GDM1 (cell line): ENCODE results near the gene JPT2.
"Not testable (repeated sequence)": the region's sequence is repeated elsewhere in the genome, so short reads cannot be mapped to it uniquely, and the experiment has no call there.

ENCODE experiments used
- DNase-seq: peaks from one replicate; lab custom pipeline; 2025; lab: John Stamatoyannopoulos, UW

Gene JPT2

DNA sequence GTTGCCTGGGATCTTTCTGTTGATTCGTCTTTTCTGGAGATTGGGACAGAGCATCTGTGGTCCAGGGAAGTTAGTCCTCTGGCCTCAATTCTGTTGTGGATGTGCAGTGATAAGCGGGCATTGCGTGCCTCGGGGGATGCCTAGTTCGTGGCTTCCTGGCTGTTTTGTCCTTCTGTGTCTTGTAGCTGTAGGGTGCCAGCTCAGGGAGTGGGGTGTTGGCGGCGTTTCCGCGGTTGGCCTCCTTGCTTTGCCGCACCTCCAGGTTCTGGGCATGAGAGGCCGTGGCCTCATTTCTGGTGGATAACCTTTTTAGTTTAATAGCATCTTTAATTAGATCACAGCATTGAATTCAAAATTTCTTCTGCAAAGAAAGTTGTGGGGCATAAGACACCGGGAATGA is 1.4 kb upstream of the JPT2 start:
- DNase-seq: no peak

DNA sequence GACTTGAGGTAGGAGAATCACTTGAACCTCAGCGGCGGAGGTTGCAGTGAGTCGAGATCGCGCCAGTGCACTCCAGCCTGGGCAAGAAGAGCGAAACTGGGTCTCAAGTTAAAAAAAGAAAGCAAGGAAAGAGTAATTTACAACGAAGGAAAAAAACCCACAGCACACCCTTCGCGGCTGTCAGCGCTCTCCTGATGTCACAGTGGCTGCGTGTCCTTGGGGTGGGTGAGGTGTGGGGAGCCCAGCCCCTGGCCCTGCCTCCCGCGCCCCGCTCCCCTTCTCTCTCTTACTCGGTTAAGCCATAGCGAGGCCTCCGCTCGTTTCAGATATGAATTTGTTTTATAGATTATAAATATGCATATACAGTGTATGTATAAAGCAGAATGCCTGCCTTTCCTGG is 740 bp upstream of the JPT2 start:
- no peak for DNase-seq

DNA sequence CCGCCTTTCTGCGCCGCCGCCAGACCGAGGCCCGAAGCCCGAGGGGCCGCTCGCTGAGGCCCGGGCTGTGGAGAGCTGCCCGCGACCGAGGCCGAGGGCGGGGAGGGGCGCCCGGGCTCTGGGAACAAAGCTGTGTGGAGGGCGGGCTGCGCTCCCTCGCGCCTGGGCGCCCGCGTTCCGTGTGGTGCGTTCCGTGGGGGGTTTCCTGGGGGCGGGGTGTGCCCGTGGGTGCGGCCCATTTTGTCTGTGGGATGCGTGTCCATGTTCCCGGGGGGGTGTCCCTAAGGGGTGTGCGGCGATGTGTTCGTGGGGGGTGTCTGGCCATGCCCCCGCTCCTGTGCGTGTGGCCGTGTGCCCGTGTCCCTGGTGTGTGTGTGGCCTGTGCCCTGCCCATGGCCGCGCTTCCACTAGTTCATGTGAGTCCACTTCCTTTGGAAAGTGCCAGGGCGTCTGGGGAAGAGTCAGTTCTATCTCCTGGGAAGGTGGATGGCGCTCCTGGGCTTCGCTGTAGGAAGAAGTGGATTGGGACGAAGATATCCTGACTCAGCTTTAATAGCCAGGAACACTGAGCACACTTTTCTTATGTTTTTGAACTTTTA is 520 bp downstream of the JPT2 start:
- DNase-seq: peak; percentile 9

DNA sequence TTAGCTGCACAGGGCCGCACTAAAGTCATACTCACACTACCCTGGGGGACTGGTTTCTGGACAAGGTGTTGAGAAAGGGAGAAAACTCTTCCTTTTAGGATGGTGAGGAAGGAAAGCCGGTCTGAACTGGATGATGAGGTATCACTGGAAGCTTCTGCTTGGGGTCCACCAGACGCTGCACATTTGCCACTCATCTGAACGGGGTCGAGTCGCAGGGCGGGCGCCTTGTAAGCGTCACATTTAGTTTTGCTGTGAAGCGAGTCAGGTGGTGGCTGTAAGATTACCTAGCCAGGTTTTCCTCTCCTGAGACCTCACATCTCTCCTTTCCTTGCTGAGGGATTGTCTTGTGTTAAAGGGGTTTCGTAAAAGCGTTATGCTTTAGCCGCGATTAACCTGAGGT is 2.3 kb downstream of the JPT2 start:
- DNase-seq: no peak

DNA sequence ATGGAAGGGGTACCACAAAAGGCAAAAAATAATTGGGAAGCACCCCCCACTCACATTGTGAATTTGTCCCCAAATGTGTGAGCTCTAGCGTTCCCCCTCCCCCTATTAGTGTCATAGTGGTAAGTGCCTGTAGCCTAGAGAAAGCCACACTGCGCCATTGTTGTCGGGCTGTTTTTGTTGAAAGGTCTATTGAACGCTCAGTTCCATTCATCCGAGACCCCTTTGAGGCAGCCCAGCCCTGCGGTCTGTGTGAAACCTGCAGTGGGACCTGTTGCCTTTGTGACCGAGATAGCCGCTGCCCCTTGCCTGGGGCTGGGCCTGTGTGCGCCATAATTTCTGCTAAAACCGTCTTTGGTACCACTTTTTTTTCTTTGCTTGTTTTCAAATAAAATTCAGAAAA is 3.0 kb downstream of the JPT2 start:
- DNase-seq: no peak

DNA sequence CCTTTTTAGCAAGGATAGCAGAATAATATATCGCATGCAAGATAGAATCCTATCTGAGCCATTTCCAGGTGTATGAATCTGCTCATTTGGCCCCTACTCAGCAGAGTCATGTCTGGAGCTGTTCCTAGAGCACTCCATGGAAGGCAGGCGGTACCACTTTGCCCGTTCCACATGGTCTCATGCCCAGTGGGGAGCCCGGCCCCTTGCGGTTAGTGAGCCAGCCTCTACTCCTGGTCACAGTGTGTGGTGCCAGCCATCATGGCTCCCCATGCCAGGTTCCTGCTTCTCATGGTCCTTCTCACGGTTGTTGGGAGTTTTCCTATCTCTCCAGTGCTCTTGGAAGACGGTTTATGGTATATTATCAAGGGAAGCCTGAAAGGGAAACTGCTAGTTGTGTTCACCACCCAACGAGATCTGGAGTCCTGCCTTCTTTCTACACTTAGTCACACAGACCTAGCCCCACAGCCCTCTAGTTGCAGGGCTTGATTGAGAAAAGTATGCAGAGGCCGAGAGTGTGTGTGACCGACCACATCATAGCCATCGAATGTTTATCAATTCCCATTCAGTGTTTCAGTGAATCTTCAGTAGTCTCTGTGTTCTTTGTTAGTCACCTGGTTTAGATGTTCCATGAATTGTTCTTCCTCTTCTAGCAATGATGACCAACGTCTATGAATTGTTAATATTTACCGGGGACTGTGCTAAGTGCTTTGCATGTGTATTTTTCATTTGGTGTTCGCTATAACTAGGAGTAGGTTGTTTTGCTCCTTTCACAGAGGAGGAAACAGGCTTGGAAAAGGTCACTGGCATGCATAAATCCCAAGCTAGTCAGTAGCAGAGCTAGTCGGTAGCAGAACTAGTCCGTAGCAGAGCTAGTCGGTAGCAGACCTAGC is 9.6 kb downstream of the JPT2 start:
- DNase-seq: no peak

DNA sequence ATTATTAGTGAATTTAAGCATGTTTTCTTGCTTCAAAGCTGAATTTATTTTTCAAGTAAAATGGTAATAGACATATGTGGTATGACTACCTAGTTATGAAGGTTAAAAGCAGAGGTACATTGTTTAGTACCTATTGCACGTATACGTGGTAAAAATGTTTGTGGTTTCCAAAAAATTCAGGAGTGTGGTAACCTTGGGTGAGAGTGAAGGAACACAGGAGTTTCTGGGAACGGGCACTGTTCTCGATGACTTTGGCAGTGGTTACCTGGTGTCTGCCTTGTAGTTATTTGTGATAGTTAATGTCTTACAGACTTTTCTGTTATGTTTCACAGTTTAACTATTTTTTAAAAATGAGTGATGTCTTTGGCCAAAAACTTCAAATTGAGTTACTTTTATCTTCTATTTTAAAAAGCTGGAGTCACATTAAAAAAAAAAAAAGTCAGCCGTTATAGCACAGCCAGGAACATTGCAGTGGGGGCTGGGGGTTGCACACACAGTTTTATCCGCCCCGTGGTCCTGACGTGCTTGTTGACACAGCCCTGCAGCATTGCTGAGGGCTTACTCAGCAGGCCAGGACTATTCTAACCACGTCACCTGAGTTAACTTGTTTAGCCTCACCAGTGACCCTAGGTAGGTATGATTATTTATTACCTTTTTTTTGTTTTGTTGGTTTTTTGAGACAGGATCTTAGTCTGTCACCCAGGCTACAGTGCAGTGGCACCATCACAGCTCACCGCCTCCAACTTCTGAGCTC is 10.9 kb downstream of the JPT2 start:
- no peak for DNase-seq

DNA sequence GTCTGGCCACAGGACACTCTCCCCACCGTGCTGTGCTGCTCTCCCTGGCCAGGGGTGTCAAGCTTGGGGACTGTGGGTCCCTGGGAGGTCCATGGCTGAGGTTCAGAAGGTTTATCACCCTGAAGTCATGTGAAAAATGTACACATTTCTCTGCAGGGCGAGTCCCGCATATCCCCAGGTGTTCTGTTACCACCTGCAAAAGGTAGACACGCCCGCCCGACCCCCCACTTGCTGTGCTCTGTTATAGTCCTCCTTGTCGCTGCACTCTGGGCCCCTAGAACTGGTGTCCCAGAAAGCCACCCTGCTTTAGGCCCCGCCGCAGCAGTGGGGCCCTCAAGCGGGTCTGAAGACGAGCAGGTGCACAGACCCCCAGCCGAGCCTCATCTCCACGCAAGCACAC is 11.8 kb downstream of the JPT2 start:
- no peak for DNase-seq

DNA sequence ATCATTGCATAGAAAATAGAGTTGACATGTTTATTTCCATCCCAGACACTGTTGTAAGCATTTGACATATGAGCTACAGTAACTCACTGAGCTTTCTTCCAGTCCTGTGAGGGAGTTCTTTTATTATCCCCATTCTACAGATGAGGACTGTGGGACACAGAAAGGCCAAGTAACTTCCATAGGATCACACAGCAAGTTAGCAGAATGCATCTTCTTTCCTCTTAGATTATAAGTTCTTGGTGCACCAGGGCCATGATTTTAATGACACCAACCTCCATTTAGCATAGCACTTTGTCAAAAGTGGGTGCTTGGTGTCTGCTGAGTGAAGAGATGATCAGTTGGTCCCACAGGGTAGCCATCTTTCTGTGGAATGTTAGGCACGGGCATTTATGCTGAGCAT is 12.7 kb downstream of the JPT2 start:
- no peak for DNase-seq

DNA sequence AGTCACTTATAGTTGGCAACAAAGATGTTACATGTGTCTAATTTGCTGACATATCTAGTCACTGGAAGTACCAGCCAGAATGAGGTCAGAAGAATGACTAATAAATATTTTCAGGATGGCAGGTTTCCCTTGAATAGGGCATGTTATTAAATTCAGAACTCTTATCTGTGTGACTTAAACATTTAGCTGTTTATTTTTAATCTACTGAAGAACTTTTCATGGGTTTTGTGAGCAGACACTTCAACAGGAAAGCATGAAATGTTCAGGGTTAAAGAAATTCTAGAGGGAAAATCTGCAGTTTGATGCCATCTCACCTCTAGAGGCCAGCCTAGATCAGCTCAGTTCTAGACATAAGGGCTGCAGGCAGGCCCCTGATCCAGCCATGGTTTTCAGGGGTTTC is 13.2 kb downstream of the JPT2 start:
- DNase-seq: no peak

DNA sequence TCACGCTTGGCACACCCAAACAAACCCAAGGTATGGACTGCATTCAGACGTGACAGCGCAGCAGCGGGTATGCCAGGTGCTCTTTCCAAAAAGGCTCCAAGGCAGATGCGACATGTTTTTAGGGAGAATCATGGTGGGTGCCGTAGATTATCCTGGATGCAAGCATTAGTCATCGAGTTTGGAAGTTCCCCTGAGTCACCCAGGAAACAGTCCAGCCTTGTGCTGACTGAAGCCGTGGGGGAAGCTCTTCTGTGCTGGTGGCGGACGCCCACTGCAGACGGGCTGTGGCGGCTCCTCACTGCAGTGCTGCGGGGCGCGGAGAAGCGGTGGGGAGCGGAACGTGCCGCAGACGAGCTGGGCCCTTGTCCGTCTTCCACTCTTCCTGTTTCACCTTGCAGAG is 13.9 kb downstream of the JPT2 start:
- no peak for DNase-seq

DNA sequence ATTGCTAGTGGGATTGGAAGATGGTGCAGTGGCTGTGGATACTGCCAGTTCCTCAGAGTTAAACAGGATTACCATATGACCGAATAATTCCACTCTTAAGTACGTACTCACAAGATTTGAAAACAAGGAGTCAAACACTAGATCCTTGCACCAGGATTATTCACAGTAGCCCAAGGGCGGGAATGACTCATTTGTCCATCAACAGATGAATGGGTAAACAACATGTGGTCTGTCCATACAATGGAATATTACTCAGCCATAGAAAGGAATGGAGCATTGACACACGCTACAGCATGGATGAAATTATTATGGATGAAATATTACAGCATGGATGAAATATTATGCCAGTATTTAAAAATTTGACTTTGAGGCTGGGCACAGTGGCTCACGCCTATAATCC is 18.8 kb downstream of the JPT2 start:
- no peak for DNase-seq

DNA sequence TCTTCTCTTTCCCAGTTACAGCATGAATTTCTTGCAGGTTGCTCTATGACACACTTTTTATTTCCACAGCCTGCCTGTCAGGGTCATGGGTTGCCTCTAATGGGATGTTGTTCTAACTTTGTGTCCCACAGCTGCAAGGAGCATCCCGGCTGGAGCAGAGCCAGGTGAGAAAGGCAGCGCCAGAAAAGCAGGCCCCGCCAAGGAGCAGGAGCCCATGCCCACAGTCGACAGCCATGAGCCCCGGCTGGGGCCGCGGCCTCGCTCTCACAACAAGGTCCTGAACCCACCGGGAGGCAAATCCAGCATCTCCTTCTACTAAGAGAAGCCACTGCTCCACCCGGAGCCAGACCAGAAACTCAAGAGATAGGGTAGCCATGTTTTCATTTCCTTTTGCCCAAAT is 20.6 kb downstream of the JPT2 start:
- DNase-seq: no peak

DNA sequence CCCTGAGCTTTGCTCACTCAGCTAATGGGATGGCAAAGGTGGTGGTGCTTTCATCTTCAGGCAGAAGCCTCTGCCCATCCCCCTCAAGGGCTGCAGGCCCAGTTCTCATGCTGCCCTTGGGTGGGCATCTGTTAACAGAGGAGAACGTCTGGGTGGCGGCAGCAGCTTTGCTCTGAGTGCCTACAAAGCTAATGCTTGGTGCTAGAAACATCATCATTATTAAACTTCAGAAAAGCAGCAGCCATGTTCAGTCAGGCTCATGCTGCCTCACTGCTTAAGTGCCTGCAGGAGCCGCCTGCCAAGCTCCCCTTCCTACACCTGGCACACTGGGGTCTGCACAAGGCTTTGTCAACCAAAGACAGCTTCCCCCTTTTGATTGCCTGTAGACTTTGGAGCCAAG is 22.2 kb downstream of the JPT2 start:
- DNase-seq: no peak

DNA sequence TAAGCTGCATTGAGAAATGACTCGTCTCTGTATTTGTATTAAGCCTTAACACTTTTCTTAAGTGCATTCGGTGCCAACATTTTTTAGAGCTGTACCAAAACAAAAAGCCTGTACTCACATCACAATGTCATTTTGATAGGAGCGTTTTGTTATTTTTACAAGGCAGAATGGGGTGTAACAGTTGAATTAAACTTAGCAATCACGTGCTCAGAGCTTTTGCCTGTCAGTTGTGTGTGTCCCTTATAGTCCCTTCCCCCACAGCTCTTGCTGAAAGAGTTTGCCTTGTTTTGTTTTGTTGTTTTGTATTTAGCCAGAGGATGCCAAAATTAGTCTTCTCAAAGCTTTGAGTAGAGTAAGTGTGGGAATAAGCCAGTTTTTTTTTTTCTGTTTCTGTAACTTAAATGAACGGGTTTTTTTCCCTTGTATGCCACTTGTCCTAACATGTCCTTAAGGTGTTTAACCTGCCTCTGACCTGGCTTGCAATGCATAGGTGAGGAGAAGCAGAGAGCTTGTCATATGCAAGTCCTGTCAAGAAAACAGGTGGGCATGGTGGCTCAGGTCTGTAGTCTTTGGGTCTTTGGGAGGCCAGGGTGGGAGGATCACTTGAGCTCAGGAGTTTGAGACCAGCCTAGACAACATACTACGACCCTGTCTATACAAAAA is 23.3 kb downstream of the JPT2 start:
- DNase-seq: no peak

DNA sequence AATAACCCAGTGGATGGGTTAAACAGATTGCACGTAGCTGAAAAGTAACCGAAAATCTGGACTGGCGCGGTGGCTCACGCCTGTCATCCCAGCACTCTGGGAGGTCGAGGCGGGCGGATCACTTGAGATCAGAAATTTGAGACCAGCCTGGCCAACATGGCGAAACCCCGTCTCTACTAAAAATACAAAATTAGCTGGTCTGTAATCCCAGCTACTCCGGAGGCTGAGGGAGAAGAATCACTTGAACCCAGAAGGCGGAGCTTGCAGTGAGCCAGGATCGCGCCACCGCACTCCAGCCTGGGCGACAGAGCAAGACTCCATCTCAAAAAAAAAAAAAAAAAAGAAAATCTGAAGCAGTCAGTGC is 27.2 kb downstream of the JPT2 start:
- not testable (repeated sequence) for DNase-seq

DNA sequence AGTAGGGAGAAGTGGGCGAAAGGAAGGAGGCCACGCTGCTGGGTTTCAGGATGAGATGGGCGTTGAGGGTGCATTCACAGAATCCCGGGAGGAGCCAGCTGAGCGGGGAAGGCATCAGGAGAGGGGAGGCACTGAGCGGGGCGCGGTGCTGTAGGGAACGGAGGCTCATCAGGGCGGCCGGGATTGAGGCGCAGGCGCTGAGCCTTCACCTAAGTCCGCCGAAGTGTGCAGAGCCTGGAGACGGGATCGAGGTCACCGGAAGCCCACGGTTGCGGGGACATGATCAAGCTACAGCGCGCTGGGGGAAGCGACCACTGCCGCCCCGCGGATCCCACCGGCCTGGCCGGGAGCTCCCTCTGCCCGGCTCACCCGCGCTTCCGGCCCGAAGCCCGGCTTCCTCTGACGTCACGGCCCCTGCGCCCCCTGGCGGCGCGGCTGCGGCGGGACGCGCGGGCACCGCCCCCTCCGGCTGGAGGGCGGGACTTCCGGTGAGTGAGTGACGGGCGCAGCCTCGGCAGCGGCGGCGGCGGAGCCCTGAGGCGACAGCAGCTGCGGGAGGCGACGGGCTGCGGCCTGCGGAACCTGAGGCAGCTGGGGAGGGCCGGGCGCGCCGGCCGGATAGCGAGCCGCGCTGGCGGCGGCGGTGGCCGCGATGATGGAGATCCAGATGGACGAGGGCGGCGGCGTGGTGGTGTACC is 27.8 kb downstream of the JPT2 start, which contains the start of gene MAPK8IP3:
Gene MAPK8IP3 (plus strand): TSS at position 508 of the 698 bp plus-strand sequence. CDS start 145 bp downstream, at position 653.
- peak; percentile 90 for DNase-seq

DNA sequence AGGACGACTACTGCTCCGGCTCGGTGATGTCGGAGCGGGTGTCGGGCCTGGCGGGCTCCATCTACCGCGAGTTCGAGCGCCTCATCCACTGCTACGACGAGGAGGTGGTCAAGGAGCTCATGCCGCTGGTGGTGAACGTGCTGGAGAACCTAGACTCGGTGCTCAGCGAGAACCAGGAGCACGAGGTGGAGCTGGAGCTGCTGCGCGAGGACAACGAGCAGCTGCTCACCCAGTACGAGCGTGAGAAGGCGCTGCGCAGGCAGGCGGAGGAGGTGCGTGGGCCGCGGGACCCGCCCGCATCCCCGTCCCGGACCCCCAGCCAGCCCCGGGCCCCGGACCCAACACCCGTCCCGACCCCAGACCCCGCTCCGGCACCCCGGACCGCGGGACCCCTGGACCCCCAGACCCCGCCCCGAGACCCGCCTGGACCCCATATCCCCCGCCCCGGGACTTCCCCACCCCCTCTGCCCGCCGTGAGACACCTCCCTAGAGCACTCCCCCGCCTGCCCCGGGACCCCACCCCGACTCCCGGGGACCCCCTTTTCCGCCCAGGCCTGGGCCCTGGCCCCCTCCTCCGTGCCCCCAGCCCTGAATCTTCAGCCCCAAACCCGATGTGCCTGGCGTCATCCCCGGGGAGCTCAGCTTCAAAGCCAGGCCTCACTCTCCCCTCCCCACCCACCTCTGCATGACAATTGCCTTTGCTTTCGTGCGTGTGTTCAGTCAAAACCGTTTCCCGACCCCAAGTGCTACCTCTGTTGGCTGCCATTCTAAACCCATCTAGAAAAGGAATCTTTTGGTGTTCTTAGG is 28.5 kb downstream of the JPT2 start:
- no peak for DNase-seq

DNA sequence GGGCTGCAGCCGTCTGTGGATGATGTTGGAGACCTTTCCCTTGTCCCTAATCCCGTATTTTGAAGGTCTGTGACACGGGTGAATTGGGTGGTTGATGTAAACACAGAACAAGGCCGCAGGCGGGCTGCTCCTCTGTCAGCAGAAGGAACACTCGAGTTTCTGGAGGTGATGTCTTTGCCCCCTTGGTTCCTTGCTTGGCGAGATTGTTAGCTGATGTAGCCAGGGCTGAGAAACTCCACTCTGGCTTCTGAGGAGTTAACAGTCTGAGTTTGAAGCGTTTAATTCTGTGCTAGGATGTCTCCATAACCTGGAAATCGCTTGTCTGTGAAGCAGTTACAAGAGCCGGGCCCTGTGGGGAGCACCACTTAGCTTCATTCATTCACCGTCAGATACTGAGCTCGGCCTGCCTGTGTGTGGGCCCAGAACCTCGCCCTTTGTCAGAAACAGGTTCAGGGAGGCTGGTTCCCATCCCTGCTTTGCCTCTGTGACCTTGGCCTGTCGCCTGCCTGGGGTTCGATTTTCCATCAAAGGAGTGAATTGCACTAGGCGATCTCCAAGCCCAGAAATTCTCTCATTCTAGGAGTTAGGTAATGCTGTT is 29.2 kb downstream of the JPT2 start:
- DNase-seq: no peak

DNA sequence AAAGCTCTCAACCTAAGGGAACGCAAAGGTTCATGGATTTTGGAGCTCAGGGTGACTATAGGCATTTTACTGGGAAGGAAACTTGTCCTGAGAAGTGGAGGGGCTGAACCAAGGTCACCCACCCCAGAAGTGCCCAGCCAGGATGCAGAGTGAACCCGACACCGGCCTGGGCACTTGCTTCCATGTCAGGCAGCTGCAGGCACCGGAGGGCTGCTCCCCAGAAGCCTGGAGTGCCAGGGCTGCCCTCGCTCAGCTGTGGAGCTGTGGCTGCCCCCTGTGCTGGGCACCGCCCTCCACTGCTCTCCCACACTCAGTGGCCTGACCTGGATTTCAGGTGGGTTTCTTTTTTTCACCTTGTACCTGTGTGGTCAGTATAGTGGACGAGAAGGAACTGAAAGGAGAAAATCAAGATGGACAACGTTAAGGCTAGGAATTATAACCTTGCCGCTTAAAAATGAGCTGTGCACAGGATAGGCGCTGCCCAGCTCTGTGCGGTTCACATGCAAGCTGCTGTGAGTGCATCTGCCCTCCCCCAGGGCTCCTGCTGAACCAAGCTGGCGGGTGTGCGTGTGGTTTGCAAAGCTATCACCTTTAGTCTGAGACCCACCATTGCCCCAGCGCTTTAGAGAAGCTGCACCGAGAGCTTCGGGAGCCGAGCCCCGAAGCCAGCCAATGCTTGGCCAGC is 30.1 kb downstream of the JPT2 start:
- no peak for DNase-seq
